GM12872 (cell line): ENCODE measurements around the gene TOMM6.

Experiments used
- CTCF ChIP-seq: IDR thresholded peaks from 3 replicates; pipeline ENCODE4 v1.5.1; 2011; ENCODE audit warnings: low read depth, mild to moderate bottlenecking, low read length, moderate library complexity; ENCODE audit not compliant: insufficient read depth

Gene TOMM6

GRCh38 chr6:41791305-41791704 lies 3.8 kb downstream of the TOMM6 start:
- no peak for TF ChIP-seq CTCF

- TF ChIP-seq CTCF = no peak
These were observed 4.5 kb downstream of the TOMM6 start for GRCh38 chr6:41791984-41792383.

- TF ChIP-seq CTCF = no peak
These were observed 9.0 kb downstream of the TOMM6 start for GRCh38 chr6:41796474-41796873.

GRCh38 chr6:41798901-41799558 lies 11.5 kb downstream of the TOMM6 start:
- TF ChIP-seq CTCF = no peak

- TF ChIP-seq CTCF = no peak
These were observed 12.0 kb downstream of the TOMM6 start for GRCh38 chr6:41799559-41799911.

GRCh38 chr6:41801380-41801779 lies 13.9 kb downstream of the TOMM6 start:
- peak; percentile 43; the same call in 2 of the 3 replicates for TF ChIP-seq CTCF

- no peak for TF ChIP-seq CTCF
These were observed 18.6 kb downstream of the TOMM6 start for GRCh38 chr6:41805830-41806774.
